GM12865 (cell line): ENCODE data around the gene TLL1.
A peak's percentile ranks its signal among the peaks of the same experiment; 100 is the strongest.

Experiments
- DNase-seq: peaks from one replicate; pipeline ENCODE4 v3.0.0; 2010; ENCODE audit warnings: low read depth
- H3K4me3 ChIP-seq: 2 replicates; pipeline ENCODE4 v1.5.1; 2011; ENCODE audit warnings: mild to moderate bottlenecking, low read depth, low read length, control low read depth
- TF ChIP-seq, protein P1 (sequence below): IDR thresholded peaks from 2 replicates; pipeline ENCODE4 v1.5.1; 2011; ENCODE audit warnings: low read length, control low read depth, low read depth, inconsistent platforms; ENCODE audit not compliant: insufficient read depth; ENCODE audit errors: missing control alignments

The TLL1 gene

DNA sequence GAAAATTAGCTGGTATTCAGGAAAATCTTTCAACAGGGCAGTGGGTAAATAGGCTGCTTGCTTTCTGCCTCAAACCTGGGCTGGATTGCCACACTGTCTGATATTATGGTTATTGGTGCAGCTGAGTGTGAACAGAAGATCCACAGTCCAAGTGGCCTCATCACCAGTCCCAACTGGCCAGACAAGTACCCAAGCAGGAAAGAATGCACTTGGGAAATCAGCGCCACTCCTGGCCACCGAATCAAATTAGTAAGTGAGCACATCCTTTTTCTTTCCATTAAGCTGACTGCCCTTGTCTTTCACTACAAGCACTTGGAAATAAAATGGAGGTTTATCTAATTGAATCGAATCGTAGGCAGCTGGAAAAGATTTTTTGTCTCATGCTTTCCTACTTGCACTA is 204.7 kb downstream of the TLL1 start:
- DNase-seq: no peak
- TF ChIP-seq, protein P1, sequence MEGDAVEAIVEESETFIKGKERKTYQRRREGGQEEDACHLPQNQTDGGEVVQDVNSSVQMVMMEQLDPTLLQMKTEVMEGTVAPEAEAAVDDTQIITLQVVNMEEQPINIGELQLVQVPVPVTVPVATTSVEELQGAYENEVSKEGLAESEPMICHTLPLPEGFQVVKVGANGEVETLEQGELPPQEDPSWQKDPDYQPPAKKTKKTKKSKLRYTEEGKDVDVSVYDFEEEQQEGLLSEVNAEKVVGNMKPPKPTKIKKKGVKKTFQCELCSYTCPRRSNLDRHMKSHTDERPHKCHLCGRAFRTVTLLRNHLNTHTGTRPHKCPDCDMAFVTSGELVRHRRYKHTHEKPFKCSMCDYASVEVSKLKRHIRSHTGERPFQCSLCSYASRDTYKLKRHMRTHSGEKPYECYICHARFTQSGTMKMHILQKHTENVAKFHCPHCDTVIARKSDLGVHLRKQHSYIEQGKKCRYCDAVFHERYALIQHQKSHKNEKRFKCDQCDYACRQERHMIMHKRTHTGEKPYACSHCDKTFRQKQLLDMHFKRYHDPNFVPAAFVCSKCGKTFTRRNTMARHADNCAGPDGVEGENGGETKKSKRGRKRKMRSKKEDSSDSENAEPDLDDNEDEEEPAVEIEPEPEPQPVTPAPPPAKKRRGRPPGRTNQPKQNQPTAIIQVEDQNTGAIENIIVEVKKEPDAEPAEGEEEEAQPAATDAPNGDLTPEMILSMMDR: no peak
- H3K4me3 ChIP-seq: no peak overlapping the region

DNA sequence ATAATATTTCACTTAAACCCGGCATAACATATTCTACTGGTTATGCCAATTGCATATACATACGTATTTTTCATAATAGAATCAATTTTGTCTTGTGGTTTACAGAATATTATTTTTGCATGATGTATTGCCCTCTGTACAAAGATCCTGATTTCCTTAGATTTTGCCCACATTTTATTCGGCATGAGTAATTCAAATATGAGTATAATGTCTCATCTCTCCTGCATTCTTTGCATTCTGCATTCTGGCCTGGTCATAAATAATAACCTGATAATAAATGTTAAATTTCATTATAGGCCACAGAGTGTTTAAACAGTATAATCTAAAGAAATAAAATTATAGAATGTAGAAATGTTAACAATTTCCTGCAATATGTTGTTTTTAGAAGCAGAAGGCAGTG is 205.3 kb downstream of the TLL1 start:
- TF ChIP-seq, protein P1: no peak
- DNase-seq: no peak
- H3K4me3 ChIP-seq: no peak overlapping the region

DNA sequence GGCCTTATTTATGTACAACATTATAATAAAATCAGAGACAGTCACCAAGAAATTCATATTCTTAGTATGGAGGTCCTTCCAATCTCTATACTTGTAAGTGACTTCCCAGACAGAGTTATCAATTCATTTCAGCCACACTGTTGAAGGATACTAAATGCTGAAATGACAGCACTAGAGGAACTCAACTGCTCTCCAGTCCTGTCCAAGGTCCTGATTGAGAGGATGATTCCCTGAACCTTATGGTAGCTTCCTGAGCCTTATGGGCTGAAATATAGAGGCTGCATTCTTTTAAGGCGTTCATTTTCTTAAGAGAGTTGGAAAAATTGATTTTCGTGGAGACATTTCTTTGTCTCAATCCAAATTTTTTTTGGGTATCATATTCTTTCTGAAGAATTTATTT is 205.9 kb downstream of the TLL1 start:
- H3K4me3 ChIP-seq: no peak overlapping the region
- TF ChIP-seq, protein P1: no peak
- DNase-seq: no peak

DNA sequence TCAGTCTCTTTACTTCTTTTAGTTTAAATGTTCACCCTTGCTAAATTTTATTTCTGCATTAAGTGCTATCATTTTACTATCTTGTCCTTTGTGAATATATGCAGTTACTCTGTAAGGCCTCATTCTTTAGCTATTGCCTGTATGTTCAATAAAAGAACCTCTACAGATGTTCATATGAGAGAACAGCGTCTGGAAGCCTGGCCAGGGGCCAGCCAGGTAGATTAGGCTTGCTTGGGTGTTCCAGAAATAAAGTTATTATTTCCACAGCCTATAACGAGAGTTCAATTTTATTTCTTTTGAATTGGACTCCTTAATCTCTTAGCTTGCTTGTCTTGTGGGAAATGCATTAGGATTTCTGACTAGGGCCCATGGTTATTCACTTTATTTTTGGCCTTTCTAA is 214.5 kb downstream of the TLL1 start:
- no peak for DNase-seq
- H3K4me3 ChIP-seq: no peak overlapping the region
- TF ChIP-seq, protein P1: no peak

DNA sequence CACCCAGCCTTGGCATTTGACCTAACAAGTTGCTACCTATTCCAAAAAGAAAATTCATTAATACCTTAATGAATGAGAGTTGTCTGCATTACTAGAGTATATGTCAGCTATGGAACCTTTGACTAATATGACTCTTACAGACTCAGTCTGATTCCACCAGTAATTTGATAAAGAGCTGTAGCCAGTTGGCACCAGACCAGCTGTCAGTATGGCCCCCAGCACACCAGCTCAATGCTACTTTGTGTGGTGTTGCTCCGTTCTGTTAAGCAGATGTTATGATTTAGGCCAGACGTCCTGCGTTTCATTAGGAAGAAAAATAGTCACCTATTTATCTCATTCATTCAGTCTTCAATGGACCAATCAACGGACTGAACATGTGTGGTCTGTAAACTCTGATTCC is 215.5 kb downstream of the TLL1 start:
- no peak for DNase-seq
- no peak overlapping the region for H3K4me3 ChIP-seq
- TF ChIP-seq, protein P1: no peak

DNA sequence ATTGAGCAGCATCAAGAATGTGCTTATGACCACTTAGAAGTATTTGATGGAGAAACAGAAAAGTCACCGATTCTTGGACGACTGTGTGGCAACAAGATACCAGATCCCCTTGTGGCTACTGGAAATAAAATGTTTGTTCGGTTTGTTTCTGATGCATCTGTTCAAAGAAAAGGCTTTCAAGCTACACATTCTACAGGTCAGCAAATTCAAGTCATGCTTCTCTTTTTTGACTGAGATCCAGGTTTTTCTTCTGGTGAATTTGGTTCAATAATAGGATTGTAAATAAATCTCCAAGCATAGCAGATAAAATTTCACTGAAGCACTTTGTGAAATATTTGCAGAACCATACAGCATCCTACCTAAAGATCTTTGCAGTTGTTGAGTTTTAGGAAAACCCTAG is 218.1 kb downstream of the TLL1 start:
- no peak for DNase-seq
- TF ChIP-seq, protein P1: no peak
- no peak overlapping the region for H3K4me3 ChIP-seq

DNA sequence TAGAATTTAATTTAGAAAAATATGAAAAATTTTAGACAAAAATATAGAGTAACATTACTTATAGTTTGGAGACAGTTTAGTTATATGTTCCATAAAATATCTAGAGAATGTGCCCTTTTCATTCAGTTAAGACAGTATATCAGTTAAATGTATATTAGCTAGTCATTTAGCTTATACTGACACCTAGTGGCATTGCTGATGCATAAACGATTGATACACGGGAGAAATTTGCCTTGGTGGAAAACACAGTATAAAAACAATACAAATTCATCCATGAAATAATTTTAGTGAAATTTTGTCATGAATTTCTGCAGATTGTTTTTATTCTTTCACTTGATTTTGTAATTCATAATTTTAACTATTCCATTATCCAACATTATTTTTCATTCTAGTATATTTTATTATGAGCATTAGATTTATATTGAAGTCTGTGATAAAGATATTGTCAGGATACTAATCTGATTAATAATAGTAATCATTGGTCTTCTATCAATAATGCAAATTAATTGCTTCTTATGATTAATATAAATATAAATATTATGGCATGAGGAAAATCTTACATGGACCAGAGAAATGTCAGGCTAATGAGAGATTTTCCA is 219.0 kb downstream of the TLL1 start:
- H3K4me3 ChIP-seq: no peak overlapping the region
- peak; percentile 44 for DNase-seq
- TF ChIP-seq, protein P1: peak; percentile 51
